CMK (cell line): ENCODE data around the gene PLD3.
A peak's percentile ranks its signal among the peaks of the same experiment; 100 is the strongest.
"Not testable (repeated sequence)": the region's sequence is repeated elsewhere in the genome, so short reads cannot be mapped to it uniquely, and the experiment has no call there.

ENCODE experiments used
- DNase-seq: peaks from one replicate; pipeline ENCODE4 v3.0.0-alpha.2; 2010; ENCODE audit warnings: low read depth

PLD3 gene

DNA sequence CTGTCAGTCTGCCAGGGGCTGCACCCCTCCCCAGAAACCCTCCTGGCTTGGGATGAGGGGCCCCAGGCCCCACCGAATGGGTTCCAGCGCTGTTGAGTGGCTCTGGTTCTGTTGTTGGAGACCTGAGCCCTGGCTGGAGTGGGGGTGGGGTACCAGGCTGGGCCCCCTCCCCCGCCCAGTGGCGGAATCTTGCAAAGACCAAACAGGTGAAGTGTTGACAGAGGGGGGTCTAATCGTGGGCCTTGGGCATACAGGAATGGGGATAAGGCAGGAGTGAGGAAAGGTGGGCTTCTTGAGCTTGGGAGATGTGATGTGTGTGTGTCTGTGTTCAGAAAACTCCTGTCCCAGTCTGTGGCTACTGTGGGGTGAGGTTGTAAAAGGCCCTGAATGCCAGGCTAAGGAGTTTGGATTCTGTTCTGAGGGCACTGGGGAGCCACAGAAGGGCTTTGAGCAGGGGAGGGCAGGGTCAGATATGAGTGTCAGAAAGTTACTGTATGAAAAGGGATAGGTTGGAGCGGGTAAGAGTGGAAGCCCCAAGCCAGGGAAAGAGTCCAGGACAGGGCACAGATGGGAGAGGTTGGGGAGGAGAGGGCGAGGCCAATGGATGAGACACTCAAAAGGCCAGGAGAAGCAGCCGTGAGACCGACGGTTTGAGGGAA is 41.7 kb downstream of the PLD3 start, which contains the start of gene HIPK4:
Gene HIPK4 (minus strand): TSS at position 98 of the 659 bp plus-strand sequence. CDS start 279 bp downstream, outside the sequence.
- no peak for DNase-seq

DNA sequence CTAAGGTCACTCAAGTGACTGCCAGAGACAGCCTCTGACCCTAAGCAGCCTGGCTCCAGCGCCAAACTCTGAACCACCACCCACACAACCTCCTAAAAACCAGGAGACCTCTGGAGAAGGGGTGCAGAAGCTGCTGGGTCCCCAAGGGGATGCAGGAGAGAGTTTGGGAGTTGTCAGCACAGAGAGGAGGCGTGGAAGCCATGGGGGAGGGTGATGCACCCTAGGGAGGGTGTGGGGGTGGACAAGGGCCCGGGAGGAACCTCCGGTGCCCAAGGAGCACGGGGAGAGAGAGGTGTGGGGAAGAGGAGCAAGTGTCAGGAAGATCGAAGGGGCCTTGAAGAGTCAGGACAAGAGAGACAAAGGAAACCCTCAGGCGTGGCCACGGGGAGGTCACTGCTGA is 43.6 kb downstream of the PLD3 start:
- DNase-seq: no peak

DNA sequence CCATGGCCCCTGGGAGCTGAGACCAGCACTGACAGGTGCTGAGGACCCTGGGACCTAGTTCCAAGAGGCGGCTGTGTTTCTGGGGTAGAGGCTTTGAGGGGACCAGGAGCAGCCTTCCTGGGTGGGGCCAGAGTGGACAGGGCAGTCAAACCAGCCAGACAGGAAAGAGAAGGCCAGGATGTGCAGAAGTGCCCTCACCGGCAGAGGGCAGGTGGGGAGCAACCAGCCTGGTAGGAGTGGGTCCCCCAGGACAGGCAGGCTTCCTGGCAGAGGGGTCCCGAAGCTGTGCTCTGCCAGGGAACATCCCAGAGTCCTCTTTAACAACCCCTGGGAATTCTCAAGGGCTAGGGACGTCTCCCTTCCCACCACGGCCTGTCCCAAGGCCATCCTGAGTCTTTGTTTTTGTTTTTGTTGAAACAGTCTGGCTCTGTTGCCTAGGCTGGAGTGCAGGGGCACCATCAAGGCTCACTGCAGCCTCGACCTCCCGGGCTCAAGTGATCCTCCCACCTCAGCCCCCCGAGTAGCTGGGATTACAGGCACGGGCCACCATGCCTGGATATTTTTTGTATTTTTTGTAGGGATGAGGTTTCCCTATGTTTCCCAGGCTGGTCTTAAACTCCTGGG is 44.5 kb downstream of the PLD3 start:
- no peak for DNase-seq

DNA sequence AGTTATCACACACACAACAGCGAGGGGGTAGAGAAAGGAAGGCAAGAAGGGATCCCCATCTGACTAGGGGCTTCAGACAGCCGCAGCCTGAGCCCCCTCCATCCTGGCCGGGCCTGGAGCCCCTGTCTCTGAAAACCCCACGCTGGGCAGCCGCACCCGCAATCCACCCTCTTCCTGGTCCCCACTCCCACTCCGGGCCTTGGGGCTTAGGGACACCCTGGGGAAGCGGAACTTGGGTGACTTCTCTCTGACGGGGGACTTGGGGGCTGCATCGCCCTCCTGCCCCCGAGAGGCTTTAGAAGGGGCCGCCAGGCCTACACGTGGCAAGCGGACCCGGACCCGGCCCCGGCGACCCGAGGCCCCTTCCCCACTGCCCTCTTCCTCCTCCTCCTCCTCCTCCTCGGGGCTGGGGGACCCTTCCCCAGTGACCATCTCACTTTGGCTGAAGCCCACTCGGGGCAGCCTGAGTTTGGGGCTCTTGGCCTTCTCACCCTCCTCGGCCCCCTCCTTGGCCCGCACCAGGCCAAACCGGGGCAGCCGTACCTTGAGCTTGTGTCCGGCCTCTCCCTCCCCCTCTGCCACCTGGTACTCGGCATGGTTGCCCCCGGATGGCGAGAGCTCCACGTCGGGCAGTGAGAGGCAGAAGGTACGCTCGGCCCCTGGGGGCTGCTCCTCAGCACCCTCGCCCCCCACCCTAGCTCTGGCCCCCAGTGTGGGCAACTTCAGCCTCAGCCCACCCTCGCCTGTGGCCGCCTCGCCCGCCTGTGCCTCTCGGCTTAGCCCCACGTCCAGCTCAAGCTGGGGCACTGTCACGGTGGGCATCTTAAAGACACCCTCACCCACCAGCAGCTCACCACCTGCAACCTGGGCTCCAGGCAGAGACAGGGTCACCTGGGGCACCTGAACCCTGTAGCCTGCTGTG is 45.7 kb downstream of the PLD3 start:
- no peak for DNase-seq

DNA sequence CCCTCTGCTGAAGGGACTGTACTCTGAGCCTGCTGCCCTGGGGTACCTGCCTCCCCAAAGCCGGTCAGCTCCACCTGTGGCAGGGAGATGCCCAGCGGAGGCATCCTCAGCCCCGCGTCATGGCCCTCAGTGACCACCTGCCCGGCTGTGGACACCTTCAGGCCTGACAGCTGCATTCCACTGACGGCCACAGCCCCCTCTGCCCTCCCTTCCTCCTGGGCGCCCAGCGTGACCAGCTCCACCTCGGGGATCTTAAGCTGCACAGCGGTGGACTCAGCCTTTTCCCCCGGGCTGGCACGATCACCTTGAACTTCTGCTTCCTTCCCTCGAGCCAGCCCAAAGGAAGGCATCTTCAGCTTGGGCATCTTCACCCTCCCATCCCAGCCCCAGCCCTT is 46.3 kb downstream of the PLD3 start:
- no peak for DNase-seq

DNA sequence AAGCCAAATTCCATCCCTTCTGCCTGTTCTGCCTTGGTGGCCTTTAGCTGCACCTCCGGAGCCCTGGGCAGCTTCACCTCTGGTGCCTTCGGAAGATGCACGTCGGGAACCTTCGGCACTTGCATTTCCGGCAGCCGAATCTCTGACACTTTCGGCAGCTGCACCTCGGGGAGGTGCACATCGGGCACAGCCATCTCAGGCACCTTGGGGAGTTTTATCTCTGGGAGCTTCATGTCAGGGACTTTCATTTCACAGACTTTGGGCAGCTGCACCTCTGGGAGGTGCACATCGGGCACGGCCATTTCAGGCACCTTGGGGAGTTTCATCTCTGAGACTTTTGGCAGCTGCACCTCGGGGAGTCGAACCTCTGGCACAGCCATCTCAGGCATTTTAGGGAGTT is 47.5 kb downstream of the PLD3 start:
- DNase-seq: no peak

DNA sequence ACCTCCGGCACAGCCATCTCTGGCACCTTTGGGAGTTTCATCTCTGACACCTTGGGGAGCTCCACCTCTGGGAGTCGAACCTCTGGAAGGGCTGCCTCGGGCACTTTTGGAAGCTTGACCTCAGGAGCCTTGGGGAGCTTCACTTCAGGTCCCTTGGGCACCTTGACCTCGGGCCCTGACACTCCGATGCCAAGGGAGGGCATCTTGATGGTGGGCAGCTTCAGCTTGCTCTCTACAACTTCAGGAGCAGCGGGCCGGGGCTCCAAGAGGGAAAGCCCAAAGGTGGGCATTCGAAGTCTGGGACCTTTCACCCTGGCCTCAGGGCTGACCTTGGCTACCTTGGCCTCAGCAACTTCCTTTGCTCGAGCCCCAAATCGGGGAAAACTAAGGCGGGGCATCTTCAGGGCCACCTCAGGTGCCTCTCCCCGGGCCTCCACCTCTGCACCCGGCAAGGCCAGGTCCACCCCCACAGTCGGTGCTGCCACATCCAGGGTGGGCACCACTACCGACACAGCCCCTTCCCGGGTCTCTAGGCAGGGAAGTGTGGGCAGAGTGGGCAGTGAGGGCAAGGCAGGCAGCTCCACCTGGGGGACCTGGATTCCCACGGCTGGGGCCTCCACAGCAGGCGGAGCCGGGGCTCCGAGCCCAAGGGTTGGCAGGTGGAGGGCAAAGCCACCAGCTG is 48.5 kb downstream of the PLD3 start:
- DNase-seq: no peak

DNA sequence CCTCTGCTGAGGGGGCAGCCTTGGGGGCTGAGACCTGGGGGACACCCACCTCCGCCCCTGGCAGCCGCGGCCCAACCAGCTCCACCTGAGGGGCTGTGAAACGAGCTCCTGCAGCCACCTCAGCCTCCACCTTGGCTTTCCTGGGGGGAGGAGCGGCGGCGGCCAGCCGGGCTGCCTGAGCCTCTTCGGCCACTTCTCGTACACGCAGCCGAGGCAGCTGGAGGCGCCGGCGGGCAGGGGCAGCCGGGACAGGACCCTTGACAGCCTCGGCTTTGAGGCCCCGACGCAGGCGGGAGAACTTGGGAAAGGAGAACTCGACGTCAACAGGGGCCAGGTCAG is 49.0 kb downstream of the PLD3 start:
- DNase-seq: no peak

DNA sequence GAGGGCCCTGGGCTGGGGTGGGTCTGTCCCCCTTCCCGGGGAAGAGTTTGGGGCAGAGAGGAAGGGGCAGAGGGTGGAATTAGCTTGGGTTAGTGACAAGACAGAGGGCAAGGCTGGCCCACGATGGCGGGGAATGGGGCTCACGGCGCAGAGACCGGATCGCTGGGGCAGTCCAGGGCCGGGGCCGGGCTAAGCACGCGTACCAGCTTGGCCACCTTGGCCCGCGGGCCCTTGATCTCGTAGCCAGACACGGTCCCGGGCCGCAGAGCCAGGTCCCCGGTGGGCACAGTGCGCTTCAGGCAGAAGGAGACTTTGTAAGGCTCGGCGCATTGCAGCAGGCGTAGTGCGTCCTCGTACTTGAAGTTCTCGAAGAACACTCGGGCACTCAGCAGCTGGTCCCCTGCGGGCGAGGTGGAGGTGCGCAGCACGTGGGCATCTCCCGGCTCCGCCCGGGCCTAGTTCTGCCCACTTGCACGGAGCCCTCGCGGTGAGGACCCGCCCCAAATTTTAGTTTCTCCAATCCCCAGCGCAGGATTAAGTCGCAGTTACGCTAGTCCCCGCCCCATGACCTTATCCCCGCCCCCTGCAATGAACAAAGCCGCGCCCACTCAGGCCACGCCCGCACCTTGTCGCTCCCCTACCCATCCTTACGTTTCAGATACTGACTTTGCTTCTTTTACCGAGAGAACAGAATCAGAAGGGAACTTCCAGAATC is 50.1 kb downstream of the PLD3 start:
- DNase-seq: no peak

DNA sequence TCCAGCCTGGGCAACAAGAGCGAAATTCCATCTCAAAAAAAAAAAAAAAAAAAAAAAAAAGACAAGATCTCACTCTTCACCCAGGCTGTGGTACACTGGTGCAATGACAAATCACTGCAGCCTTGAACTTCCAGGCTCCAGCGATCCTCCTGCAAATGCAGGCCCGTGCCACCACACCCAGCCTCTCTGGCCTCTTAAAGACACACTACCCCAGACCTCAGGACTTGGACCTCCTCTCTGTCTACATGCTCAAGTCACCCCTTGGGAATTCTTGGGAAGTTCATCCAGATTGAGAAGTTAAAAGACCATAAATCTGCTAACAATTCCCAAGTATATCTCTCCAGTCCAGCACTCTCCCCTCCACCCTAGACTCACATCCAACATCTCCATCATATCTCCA is 52.1 kb downstream of the PLD3 start:
- no peak for DNase-seq

DNA sequence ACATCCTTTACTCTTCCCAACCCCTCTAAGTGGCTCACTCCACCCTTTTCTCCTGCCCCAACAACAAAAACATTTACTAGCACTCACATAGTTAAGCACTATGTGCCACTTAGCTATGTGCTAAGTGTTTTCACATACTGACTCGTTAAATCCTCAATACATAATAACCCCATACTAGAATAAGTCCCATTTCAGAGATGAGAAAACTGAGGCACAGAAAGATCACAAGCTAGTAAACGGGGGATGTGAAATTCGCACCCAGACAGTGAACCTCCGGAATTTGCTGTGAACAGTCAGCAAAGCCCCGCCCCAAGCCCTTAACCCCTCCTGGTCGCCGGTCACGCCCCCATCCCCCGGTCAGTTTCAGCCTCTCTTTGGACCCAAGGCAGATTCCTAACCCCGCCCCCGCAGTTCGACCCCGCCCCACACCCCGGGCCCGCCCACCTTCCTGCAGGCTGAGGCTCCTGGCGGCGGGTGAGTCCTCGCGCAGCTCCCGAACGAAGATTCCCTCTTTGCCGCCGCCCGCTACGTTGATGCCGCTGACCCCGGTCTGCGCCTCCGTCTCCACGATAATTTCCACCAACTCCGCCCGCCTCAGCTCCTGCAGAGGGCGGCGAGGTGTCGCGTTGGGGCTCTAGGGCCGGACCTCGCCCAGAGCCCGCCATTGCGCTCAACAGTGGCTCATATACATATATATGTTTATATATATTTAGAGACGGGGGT is 54.9 kb downstream of the PLD3 start:
- peak; percentile 93 for DNase-seq

DNA sequence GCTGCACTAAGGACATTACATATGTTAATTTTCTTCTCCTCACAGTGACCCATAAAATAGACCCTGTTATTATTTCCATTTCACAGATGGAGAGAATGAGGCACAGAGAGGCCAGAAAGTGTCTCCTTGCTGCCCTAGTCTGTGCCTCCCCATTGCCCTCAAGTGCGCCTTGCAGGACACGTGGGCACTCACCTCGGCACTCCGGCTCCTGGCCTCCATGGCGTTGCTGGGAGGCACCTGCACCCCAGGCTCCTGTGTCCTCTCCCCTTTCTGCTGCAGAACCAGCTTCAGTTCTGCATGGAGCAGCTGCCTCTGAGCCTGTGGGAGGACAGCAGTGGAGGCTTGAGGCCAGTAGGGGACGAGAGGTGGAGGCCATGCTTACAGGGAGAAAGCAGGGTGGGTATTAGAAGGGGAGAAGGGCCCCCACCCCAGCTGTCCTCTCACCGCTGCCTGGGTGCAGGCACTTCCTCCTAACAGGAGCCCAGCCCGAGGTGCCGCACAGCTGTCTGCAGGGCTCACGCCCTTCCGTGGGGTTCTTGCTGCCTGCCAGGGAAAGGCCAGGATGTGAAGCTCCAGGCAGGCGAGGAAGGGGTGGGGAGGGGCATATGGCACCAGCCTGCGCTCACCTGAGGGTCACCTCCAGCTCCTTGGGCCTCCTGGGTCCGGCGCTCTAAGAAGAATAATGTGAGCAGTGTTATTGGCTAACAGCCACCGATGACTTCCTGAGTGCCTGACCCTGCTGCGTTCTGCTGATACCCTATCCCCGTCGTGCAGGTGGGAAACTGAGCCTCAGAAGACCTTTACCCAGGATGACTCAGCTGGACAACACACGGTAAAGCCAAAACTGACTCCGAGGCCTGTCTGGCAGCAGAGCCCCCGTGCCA is 59.5 kb downstream of the PLD3 start:
- peak; percentile 63 for DNase-seq

DNA sequence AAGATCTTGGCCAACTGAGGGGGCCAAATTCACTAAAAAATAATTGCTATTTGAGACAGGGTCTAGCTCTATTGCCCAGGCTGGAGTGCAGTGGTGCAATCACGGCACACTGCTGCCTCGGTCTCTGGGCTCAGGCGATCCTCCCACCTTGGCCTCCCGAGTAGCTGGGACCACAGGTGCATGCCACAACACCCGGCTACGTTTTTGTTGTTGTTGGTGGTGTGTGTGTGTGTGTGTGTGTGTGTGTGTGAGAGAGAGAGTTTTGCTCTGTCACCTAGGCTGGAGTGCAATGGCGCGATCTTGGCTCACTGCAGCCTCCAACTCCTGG is 60.1 kb downstream of the PLD3 start:
- not testable (repeated sequence) for DNase-seq

DNA sequence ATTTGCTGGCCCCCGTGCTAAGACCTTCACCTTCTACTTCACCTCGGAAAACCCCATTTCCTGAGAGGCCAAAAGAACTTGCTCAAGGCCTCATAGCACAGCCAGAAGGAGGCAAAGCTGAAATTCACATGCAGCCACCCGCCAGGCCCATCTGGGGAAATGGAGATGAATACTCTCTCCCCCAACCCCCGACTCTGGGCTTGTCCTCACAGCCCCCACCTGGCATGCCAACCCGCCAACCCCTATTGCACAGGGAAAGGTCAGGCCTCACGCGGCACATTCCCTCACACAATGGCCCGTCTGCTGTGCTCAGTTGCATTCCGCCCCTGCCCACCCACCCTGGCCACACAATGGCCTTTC is 61.5 kb downstream of the PLD3 start:
- no peak for DNase-seq

DNA sequence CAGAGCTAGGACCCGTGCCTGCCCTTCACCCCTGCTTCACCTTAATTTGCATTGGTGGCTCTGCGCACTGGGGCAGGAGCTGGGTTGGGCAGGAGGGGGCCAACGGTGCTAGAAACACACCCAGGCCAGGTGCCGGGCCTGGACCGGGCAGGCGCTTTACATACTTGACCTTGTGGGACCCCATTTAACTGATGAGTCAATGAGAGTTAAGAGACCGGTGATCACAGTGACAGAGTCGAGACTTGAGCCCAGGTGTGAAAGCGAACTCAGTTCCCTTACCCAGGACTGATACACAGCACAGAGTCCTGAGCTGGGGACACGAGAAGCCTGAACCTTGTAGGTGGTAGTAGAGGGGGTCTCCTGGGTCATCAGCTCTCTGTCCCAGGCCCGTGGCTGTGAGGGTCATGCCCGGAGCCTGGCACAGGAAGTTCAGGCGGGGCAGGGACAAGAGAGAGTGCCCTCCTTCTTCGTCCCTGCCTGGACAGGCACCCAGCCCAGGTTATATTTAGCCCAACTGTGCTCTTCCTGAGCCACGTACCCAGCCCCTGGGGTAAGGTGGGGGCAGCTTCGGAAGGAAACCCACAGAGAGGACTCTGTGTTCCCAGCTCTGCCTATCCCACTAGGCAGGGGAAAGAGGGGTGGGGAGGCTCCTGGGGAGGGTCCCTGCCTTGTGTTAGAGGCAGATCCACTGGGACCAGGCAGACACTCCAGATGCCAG is 62.8 kb downstream of the PLD3 start:
- DNase-seq: no peak

DNA sequence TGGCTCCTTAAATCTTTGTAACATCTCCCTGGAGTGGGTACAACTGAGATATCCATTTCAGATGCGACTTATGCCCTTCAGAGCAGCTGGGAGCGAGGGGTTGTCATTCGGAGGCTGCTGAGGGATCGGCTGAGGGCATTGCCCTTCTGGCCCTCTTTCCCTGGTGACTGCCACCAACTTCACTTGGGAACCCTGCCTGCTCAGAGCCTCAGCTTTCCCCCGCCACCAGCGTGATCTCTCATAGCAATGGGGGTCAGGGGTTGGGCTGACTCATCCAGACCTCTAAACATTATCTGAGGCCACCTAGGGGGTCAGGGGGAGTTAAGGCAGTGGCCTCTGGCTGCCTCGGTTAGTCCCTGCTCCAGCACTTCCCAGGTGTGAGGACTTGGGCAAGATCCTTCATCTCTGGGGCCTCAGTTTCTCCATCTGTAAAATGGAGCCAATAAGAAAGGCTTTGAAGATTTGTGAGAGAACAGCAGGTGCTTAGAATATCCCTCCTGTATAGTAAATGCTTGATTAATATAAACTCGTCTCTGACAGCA is 63.5 kb downstream of the PLD3 start:
- no peak for DNase-seq

DNA sequence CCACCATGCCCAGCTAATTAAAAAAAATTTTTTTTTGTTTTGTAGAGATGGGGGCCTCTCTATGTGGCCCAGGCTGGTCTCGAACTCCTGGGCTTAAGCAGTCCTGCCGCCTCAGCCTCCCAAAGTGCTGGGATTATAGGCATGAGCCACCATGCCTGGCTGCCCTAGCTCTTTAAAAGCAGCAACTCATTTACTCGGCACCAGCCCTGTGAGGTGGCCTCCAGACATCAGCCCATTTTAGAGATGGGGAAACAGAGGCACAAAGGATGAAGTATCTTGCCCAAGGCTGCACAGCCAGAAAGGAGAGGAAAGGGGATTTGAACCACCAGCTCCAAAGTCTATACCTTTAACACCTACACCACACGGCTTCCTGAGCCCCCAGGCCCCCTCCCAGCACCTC is 64.4 kb downstream of the PLD3 start:
- no peak for DNase-seq

DNA sequence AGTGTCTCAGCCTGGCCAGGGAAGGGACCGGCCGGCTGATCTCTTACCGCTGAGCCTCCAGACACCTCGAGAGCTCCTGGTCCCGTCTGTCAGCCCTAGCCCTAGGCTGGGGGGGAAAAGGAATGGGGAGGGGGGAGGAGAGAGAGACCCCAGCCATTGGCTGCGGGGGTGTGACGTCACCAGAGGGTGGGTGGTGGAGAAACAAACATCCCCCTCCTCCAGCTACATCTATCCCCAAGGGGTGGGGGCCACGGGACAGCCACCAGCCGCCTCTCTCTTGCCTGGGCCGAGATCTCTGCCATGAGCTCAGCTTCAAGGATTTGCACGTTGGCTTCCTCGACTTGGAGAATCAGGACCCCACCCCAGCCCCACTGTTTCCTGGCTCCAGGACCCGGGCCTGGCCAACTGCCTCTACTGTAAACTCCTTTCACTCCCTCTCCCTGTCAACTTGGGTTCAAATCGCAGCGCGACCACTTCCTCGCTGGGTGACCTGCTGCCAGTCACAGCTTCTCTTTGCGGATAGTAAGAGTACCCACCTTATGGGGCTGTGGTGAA is 64.9 kb downstream of the PLD3 start, which contains the start of gene PRX:
Gene PRX (minus strand): TSS at position 88 of the 555 bp plus-strand sequence. CDS start 5,446 bp downstream, outside the sequence.
- DNase-seq: no peak
